HepG2 (cell line): ENCODE results near the gene PLB1. TPM values are rescaled to one million over a fixed set of nuclear protein-coding genes. Genes with fewer than 3 reads are reported as not detected.

ENCODE experiments used
- ATF4 ChIP-seq, 2 experiments: fragments of 450-650 bp in 1 of 2; sonication (generic) in 1 of 2; formaldehyde crosslinking; IDR thresholded peaks; 2 replicates each; pipeline versions ENCODE4 v1.5.0 to v1.8.0; 2020 to 2022; ENCODE audit warnings: mild to moderate bottlenecking in 1 of 2, missing genetic modification reagents in 1 of 2
- HNF4A ChIP-seq: sonication (generic); formaldehyde crosslinking; IDR thresholded peaks from 2 replicates; pipeline ENCODE4 v1.4.0; 2020; ENCODE audit warnings: missing genetic modification reagents
- MLX ChIP-seq: IDR thresholded peaks from 2 replicates; pipeline ENCODE4 v1.6.1; 2016
- MZF1 ChIP-seq: sonication (generic); formaldehyde crosslinking; IDR thresholded peaks from 2 replicates; pipeline ENCODE4 v1.8.1; 2023; ENCODE audit warnings: mild to moderate bottlenecking, missing genetic modification reagents, borderline replicate concordance
- NKX3-1 ChIP-seq: sonication (generic); formaldehyde crosslinking; IDR thresholded peaks from 2 replicates; pipeline ENCODE4 v1.5.0; 2020; ENCODE audit warnings: missing genetic modification reagents
- RFX1 ChIP-seq: fragments of 450-650 bp; IDR thresholded peaks from 2 replicates; pipeline ENCODE4 v1.6.1; 2017
- SOX6 ChIP-seq, 2 experiments: fragments of 450-650 bp in 1 of 2; sonication (generic) in 1 of 2; formaldehyde crosslinking in 1 of 2; IDR thresholded peaks; 2 replicates each; pipeline versions ENCODE4 v1.4.0 to v1.6.1; 2017 to 2020; ENCODE audit warnings: antibody characterized with exemption in 1 of 2, mild to moderate bottlenecking in 1 of 2, missing genetic modification reagents in 1 of 2
- THAP11 ChIP-seq: IDR thresholded peaks from 2 replicates; pipeline ENCODE4 v1.6.1; 2016; ENCODE audit warnings: missing biosample characterization, missing genetic modification reagents
- ZBED4 ChIP-seq: sonication (generic); formaldehyde crosslinking; IDR thresholded peaks from 2 replicates; pipeline ENCODE4 v1.4.0; 2020; ENCODE audit warnings: missing genetic modification reagents, borderline replicate concordance
- ZFP36L1 ChIP-seq: sonication (generic); formaldehyde crosslinking; IDR thresholded peaks from 2 replicates; pipeline ENCODE4 v1.8.0; 2022; ENCODE audit warnings: mild to moderate bottlenecking, missing genetic modification reagents, moderate library complexity
- ZSCAN22 ChIP-seq: sonication (generic); formaldehyde crosslinking; IDR thresholded peaks from 2 replicates; pipeline ENCODE4 v1.4.0; 2020; ENCODE audit warnings: mild to moderate bottlenecking, missing genetic modification reagents
- polyA plus RNA-seq, 8 experiments: library from polyadenylated mRNA; depleted of rRNA in 3 of 8; stranded (reverse) in 7 of 8; unstranded in 1 of 8; fragments of >200 nt; fragmentation: Illumina TruSeq in 4 of 8; extraction: Trizol in 4 of 8; gene quantifications; 2 replicates each; pipeline versions ENCODE4 v1.2.1 to v1.2.3, GENCODE V29; 2011 to 2016; ENCODE audit warnings: low read depth in 4 of 8, missing spikeins in 1 of 8, mixed read lengths in 1 of 8; ENCODE audit not compliant: insufficient read depth in 1 of 8
- total RNA-seq, 5 experiments: library from RNA; depleted of rRNA; stranded (reverse); fragments of >200 nt; fragmentation: Illumina TruSeq; extraction: Trizol; gene quantifications; 2 replicates each; pipeline ENCODE4 v1.2.3, GENCODE V29; 2016; ENCODE audit warnings: low read depth in 1 of 5
- TF ChIP-seq, protein P1 (sequence below): sonication (generic); formaldehyde crosslinking; IDR thresholded peaks from 2 replicates; pipeline ENCODE4 v1.4.0; 2020; ENCODE audit warnings: mild to moderate bottlenecking, missing genetic modification reagents
- TF ChIP-seq, protein P2 (sequence below): IDR thresholded peaks from 2 replicates; pipeline ENCODE4 v1.4.0; 2020; ENCODE audit warnings: mild to moderate bottlenecking, missing genetic modification reagents
- TF ChIP-seq, protein P3 (sequence below): sonication (generic); formaldehyde crosslinking; IDR thresholded peaks from 2 replicates; pipeline ENCODE4 v1.5.0; 2020; ENCODE audit warnings: missing genetic modification reagents

Gene PLB1
- total and polyA plus RNA-seq, 2 of the 13 experiments (the other 11 are each of a cell fraction or from before 2014, with no cell fraction given), result 0.20 to 1.8 TPM

GRCh38 chr2:28621172-28622100 is 125.6 kb downstream of the PLB1 start (continued):
- TF ChIP-seq MLX (peak; percentile 35), RFX1 (peak; percentile 61; the same call in 1 of the 2 replicates), ZBED4 (CRISPR knock-in tag) (peak; percentile 34; the same call in 1 of the 2 replicates), THAP11 (CRISPR knock-in tag) (peak; percentile 43), SOX6 (IDR thresholded peaks at IDR 0.05) (no peak), SOX6 (CRISPR knock-in tag; IDR thresholded peaks at IDR 0.05) (peak; percentile 55), ZFP36L1 (peak; percentile 67; the same call in 1 of the 2 replicates), MZF1 (CRISPR knock-in tag) (peak; percentile 65; the same call in 1 of the 2 replicates), HNF4A (peak; percentile 30; the same call in 1 of the 2 replicates), NKX3-1 (no peak), ATF4 (CRISPR knock-in tag; IDR thresholded peaks at IDR 0.05) (peak in 1 of 2 experiments; percentile 77; a peak in 2 of 4 replicates), ZSCAN22 (no peak)
- TF ChIP-seq, protein P1, sequence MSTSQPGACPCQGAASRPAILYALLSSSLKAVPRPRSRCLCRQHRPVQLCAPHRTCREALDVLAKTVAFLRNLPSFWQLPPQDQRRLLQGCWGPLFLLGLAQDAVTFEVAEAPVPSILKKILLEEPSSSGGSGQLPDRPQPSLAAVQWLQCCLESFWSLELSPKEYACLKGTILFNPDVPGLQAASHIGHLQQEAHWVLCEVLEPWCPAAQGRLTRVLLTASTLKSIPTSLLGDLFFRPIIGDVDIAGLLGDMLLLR, result no peak
- TF ChIP-seq, protein P2, sequence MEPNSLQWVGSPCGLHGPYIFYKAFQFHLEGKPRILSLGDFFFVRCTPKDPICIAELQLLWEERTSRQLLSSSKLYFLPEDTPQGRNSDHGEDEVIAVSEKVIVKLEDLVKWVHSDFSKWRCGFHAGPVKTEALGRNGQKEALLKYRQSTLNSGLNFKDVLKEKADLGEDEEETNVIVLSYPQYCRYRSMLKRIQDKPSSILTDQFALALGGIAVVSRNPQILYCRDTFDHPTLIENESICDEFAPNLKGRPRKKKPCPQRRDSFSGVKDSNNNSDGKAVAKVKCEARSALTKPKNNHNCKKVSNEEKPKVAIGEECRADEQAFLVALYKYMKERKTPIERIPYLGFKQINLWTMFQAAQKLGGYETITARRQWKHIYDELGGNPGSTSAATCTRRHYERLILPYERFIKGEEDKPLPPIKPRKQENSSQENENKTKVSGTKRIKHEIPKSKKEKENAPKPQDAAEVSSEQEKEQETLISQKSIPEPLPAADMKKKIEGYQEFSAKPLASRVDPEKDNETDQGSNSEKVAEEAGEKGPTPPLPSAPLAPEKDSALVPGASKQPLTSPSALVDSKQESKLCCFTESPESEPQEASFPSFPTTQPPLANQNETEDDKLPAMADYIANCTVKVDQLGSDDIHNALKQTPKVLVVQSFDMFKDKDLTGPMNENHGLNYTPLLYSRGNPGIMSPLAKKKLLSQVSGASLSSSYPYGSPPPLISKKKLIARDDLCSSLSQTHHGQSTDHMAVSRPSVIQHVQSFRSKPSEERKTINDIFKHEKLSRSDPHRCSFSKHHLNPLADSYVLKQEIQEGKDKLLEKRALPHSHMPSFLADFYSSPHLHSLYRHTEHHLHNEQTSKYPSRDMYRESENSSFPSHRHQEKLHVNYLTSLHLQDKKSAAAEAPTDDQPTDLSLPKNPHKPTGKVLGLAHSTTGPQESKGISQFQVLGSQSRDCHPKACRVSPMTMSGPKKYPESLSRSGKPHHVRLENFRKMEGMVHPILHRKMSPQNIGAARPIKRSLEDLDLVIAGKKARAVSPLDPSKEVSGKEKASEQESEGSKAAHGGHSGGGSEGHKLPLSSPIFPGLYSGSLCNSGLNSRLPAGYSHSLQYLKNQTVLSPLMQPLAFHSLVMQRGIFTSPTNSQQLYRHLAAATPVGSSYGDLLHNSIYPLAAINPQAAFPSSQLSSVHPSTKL (CRISPR knock-in tag), result peak; percentile 83
- TF ChIP-seq, protein P3, sequence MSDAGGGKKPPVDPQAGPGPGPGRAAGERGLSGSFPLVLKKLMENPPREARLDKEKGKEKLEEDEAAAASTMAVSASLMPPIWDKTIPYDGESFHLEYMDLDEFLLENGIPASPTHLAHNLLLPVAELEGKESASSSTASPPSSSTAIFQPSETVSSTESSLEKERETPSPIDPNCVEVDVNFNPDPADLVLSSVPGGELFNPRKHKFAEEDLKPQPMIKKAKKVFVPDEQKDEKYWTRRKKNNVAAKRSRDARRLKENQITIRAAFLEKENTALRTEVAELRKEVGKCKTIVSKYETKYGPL, result no peak
